Panc1 (cell line): ENCODE data around the gene CNKSR3. TPM values are rescaled to one million over a fixed set of nuclear protein-coding genes. Genes with fewer than 3 reads are reported as not detected.

Experiments
- ATAC-seq: fragments of 200-7000 bp; cut with Tn5 transposase; 2 replicates; pipeline ENCODE4 v1.9.1; 2020; ENCODE audit warnings: mild to moderate bottlenecking, moderate library complexity
- BruUV-seq: library from RNA; stranded (reverse); fragments of 400-500 nt; replicated peaks from 2 replicates; lab custom pipeline; 2021; lab: Mats Ljungman, UMichigan
- CTCF ChIA-PET: fragments of 300-600 bp; sonication (Branson Sonifier 250); formaldehyde crosslinking; loops from one replicate; lab custom pipeline; 2022; ENCODE audit warnings: antibody characterized with exemption; lab: Charles Lee
- POLR2A ChIA-PET: fragments of 300-600 bp; sonication (Branson Sonifier 250); formaldehyde crosslinking; loops from one replicate; lab custom pipeline; 2022; ENCODE audit warnings: antibody characterized with exemption; lab: Charles Lee
- DNase-seq: peaks from one replicate; pipeline ENCODE4 v3.0.0-alpha.2; 2010; ENCODE audit warnings: low read depth, low spot score
- H3K27ac ChIP-seq: 2 replicates; pipeline ENCODE4 v1.5.1; 2011; ENCODE audit warnings: mild to moderate bottlenecking, low read length, inconsistent platforms
- H3K27me3 ChIP-seq: fragments of 200-500 bp; sonication (Bioruptor generic); 2 replicates; pipeline ENCODE4 v1.6.0; 2014; ENCODE audit warnings: low read length, inconsistent platforms; ENCODE audit not compliant: control insufficient read depth, insufficient read depth
- H3K36me3 ChIP-seq: fragments of 200-500 bp; sonication (Bioruptor generic); 2 replicates; pipeline ENCODE4 v1.5.1; 2014; ENCODE audit warnings: inconsistent platforms, mild to moderate bottlenecking, low read length, moderate library complexity; ENCODE audit not compliant: control insufficient read depth, insufficient read depth
- H3K4me1 ChIP-seq: 2 replicates; pipeline ENCODE4 v1.5.1; 2011; ENCODE audit warnings: inconsistent platforms, mild to moderate bottlenecking, low read length, moderate library complexity; ENCODE audit not compliant: control insufficient read depth, insufficient read depth
- H3K4me3 ChIP-seq, 2 experiments: 2 replicates each; pipeline ENCODE4 v1.5.1; 2011 to 2012; ENCODE audit warnings: low read depth in 2 of 2, low read length in 2 of 2, mild to moderate bottlenecking in 2 of 2, inconsistent platforms in 1 of 2, moderate library complexity in 1 of 2
- H3K9me3 ChIP-seq: fragments of 200-500 bp; sonication (Bioruptor generic); 2 replicates; pipeline ENCODE4 v1.5.1; 2014; ENCODE audit warnings: low read depth, mild to moderate bottlenecking, inconsistent platforms, low read length, moderate library complexity; ENCODE audit not compliant: control insufficient read depth, insufficient read depth
- CTCF ChIP-seq: fragments of 450-650 bp; IDR thresholded peaks from 2 replicates; pipeline ENCODE4 v1.5.1; 2017; ENCODE audit warnings: mild to moderate bottlenecking
- POLR2AphosphoS5 ChIP-seq: IDR thresholded peaks from 2 replicates; pipeline ENCODE4 v1.6.1; 2012; ENCODE audit warnings: mild to moderate bottlenecking, low read depth, low read length, moderate library complexity
- SIN3A ChIP-seq: IDR thresholded peaks from 2 replicates; pipeline ENCODE4 v1.6.1; 2012; ENCODE audit warnings: low read depth, mild to moderate bottlenecking, low read length, moderate library complexity, borderline replicate concordance; ENCODE audit not compliant: insufficient read depth
- TCF7L2 ChIP-seq: IDR thresholded peaks from 2 replicates; pipeline ENCODE4 v1.6.1; 2011; ENCODE audit warnings: mild to moderate bottlenecking, low read depth, low read length, inconsistent platforms
- in situ Hi-C: cut with HindIII; loops from 2 replicates; pipeline ENCODE4 v1.10.0; 2016; ENCODE audit warnings: low sequenced_read_pairs, low pct_unique_long_range_greater_than_20kb
- intact Hi-C: fragments of 100-400 bp; cut with micrococcal nuclease; formaldehyde crosslinking; loops from one replicate; pipeline ENCODE4 v1.10.0; 2022; ENCODE audit not compliant: unreplicated experiment
- total RNA-seq: library from RNA; stranded (reverse); gene quantifications from one replicate; pipeline ENCODE4 v1.2.1, GENCODE V29; 2021; ENCODE audit not compliant: unreplicated experiment
- TF ChIP-seq, protein P1 (sequence below), 2 experiments: IDR thresholded peaks; 2 replicates each; pipeline ENCODE4 v1.6.1; 2011 to 2012; ENCODE audit warnings: low read depth in 2 of 2, control low read depth in 1 of 2, low read length in 1 of 2, mild to moderate bottlenecking in 1 of 2, moderate library complexity in 1 of 2; ENCODE audit not compliant: insufficient read depth in 1 of 2

CNKSR3 gene
- total RNA-seq, 1 experiment from 2014 or later: 18.2 TPM

DNA sequence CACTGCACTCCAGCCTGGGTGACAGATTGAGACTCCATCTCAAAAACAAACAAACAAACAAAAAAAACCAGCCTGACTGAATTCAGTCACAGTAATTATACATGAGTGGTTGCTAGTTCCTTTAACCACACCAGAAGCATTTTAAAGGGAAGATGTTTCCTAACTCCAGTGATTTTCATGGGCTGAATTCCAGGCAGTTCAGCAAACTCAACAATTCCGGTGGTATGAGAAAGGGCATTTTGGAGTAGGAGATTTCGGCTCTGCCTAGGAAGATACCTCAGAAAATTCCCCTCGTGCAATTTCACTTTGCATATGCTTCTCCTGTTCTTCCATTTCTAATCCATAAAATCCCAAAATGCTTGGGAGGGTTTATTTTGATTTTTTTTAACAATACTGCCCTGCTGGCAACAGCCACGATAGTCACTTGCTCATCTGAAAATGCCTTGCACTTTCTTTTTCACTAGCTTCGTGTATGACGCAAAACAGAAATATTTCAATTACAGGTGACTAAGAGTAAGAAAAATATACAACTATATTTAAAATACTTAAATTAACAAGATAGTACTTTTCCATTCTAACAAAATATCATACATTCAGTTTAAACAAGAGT is 105.6 kb downstream of the CNKSR3 start:
- CTCF ChIA-PET: no interaction called here

GRCh38 chr6:154403788-154404187 is 106.7 kb downstream of the CNKSR3 start:
- TF ChIP-seq SIN3A (no peak), POLR2AphosphoS5 (no peak), TCF7L2 (no peak), CTCF (no peak)
- TF ChIP-seq, protein P1, sequence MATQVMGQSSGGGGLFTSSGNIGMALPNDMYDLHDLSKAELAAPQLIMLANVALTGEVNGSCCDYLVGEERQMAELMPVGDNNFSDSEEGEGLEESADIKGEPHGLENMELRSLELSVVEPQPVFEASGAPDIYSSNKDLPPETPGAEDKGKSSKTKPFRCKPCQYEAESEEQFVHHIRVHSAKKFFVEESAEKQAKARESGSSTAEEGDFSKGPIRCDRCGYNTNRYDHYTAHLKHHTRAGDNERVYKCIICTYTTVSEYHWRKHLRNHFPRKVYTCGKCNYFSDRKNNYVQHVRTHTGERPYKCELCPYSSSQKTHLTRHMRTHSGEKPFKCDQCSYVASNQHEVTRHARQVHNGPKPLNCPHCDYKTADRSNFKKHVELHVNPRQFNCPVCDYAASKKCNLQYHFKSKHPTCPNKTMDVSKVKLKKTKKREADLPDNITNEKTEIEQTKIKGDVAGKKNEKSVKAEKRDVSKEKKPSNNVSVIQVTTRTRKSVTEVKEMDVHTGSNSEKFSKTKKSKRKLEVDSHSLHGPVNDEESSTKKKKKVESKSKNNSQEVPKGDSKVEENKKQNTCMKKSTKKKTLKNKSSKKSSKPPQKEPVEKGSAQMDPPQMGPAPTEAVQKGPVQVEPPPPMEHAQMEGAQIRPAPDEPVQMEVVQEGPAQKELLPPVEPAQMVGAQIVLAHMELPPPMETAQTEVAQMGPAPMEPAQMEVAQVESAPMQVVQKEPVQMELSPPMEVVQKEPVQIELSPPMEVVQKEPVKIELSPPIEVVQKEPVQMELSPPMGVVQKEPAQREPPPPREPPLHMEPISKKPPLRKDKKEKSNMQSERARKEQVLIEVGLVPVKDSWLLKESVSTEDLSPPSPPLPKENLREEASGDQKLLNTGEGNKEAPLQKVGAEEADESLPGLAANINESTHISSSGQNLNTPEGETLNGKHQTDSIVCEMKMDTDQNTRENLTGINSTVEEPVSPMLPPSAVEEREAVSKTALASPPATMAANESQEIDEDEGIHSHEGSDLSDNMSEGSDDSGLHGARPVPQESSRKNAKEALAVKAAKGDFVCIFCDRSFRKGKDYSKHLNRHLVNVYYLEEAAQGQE (IDR thresholded peaks at IDR 0.05; ENCODE audit: insufficient read depth in 1 of 2, low read depth in 2 of 2, low read length in 1 of 2): no peak
- no peak for ATAC-seq
- no peaks in the 10 kb centered on the region for H3K9me3 ChIP-seq
- in situ Hi-C loops: no loop called here
- H3K27ac ChIP-seq: no peak overlapping the region
- no peaks in the 10 kb centered on the region for H3K36me3 ChIP-seq
- ChIA-PET CTCF (no interaction called here), POLR2A (no interaction called here)
- BruUV-seq: no TSS peak
- H3K4me1 ChIP-seq: peaks cover 2% of the 10 kb centered on the region; the same call in 1 of the 2 replicates
- no peaks in the 10 kb centered on the region for H3K27me3 ChIP-seq
- intact Hi-C loops: no loop called here
- DNase-seq: no peak
- H3K4me3 ChIP-seq: no peak overlapping the region

More for the DNA sequence above, 105.6 kb downstream of the CNKSR3 start:
- Histone ChIP-seq H3K27ac (peak overlapping the region; percentile 12; the same call in 1 of the 2 replicates), H3K27me3 (no peaks in the 10 kb centered on the region), H3K4me3 (no peak overlapping the region), H3K36me3 (no peaks in the 10 kb centered on the region), H3K4me1 (peaks cover 2% of the 10 kb centered on the region; the same call in 1 of the 2 replicates), H3K9me3 (no peaks in the 10 kb centered on the region)
- no peak for ATAC-seq
- TF ChIP-seq CTCF (no peak), POLR2AphosphoS5 (no peak), SIN3A (no peak), TCF7L2 (no peak)
- TF ChIP-seq, protein P1 (IDR thresholded peaks at IDR 0.05; ENCODE audit: insufficient read depth in 1 of 2, low read depth in 2 of 2, low read length in 1 of 2): no peak
- intact Hi-C loops: no loop called here
- no peak for DNase-seq
- BruUV-seq: no TSS peak
- in situ Hi-C loops: no loop called here
- POLR2A ChIA-PET: no interaction called here
